Measurements from ENCODE around the gene PAX3.

GRCh38 chr2:222203041-222203440, 95.8 kb downstream of the PAX3 start:
- TF ChIP-seq CTCF (IDR thresholded peaks at IDR 0.05) (no peak), POLR2A (IDR thresholded peaks at IDR 0.05) (no peak)

Measured in stomach (tissue), 4 donors.